HG03108 (cell line): ENCODE results near the gene TIGAR.

Experiments used
- ATAC-seq: cut with Tn5 transposase; IDR thresholded peaks from one replicate; pipeline ENCODE4 v1.9.1; 2021; ENCODE audit warnings: moderate library complexity; ENCODE audit not compliant: unreplicated experiment

TIGAR gene

DNA sequence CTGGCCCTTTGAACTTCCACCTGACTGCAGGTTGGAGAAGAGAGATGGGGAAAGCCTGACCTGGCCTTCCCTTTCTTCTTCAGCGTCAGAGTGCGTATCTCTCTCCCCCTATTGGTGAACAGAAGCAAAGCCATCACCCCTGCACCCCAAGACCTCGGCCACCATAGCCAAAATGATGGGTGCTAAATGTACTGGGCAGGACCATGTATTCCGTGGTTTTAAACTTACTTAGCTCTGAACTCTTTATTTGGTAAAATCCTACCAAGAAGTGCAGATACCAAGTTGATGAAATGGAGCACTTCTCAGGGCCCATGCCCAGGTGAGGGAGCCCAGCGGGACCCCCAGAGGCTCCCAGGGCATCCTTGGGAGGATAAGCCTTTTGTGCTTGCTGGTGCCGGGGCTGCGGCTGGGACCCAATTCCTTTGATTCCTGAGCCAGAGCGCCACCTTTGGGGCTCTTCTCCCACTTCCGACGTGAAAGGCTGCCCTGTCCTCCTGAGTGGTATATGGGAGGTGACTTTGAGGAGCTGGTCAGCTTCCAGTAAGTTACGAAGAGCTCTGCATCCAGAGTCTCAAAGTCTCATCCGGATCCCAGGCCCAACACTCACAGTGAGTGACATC, 38.0 kb upstream of the TIGAR start:
- no peak for ATAC-seq

DNA sequence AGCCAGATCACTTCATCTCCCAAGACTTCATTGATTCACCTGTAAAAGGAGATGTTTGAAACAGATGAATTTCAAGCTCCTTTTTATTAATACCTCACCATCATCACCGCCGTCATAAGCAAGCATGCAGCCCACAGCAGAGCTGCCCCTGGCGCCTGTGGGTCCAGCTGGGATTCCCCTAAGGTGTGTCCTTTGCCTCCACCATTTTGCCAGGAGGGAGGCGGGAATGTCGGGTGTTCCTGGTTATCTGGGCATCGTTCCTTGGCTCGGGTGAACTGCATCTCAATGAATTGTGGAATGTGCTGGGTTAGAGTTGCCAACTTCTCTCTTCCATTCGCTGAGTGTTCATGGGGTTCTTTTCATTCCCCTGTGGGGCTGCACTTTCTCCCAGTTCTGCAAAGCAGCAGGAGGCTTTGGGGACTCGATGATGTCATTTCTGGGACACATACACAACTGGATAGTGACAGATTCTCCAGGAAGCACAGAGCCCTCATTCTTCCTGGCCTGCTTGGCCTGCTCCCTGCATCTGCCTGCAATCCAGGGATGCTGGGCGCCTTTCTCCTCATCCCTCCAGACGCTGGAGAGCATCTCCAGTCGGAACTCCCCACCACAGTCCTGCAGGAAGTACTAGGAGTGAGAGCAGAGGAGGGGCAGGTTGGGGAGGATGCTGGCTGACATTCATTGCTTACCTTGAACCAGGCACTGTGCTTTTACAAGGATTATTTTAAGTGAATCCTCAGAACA, 37.3 kb upstream of the TIGAR start:
- ATAC-seq: no peak

DNA sequence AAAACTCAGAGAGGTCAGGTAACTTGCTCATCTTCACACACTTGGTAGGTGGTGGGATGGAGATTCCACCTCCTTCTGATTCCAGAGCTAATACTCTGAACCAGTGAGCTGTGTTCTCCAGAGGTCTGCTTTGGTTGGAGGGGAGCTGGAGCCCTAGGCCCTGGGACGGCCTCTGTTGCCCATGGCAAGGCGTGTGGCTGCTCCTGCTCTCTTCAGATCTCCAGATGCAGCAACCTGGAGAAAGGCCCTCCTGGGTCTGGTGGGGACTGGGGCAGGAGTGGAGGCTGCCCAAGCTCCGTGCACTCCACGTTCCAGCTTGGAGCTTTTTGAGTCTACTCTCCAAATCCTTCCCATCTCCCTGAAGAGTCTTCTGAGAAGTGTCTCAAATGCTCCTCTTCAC, 36.7 kb upstream of the TIGAR start:
- ATAC-seq: no peak

DNA sequence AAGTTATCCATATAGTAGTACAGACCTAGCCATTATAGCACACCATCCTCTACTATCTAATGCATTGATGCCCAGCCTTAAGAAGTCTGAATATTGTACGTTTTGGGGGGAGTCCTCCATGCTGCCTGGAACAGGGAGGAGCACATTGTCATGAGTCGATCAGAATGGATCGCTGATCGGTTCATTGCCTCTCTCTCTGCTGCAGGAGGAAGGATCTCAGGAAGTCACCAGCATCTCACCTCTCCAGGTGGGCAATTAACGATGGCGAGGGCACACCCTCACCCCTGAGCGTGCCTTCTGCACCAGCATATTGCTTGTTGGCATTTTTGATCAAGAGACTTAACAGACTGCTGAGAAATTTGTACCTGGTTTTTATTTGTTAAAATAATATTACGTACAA, 35.9 kb upstream of the TIGAR start:
- ATAC-seq: no peak

DNA sequence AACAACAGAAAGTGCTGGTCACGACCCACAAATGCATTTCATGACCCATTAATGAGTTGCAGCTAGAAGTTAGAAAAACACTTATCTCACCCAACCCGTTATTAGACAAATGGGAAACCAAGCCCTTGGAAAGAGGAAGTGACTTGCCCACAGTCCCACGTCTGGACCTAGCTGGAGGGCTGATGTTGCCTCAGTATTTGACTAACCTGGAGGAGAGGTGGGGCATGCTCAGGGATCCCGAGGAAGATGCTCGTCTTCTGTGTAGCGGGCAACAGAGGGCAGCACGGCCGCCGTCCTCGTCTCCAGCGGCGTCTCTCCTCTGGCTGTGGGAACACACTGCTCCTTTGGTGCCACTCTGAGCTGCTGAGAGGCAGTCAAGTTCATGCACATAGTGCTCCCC, 34.8 kb upstream of the TIGAR start:
- no peak for ATAC-seq

DNA sequence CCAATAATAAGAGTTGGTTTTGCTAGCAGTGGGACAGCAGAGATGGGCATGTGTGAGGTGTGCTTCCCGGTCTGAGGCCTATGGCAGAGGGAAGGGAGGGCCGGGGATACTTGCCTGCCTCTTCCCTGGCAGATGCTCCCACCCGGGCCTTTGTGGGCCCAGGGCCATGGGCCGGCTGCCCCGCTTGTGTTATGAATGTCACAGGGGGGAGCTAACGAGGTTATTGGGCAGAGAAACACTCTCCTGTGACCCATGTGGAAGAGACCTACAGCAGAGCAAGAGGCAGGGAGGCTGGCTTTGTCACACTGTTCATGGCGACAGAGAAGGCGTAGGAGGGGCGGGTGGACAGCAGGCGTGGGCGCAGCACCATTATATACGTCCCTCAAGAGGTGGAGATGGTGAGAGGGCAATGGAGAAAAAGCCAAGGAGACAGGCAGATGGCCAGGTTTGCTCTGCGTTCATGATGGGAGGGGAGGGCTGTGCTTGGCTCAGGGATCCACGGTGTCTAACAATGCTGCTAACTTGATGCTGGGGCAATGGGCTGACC, 34.2 kb upstream of the TIGAR start:
- ATAC-seq: no peak

DNA sequence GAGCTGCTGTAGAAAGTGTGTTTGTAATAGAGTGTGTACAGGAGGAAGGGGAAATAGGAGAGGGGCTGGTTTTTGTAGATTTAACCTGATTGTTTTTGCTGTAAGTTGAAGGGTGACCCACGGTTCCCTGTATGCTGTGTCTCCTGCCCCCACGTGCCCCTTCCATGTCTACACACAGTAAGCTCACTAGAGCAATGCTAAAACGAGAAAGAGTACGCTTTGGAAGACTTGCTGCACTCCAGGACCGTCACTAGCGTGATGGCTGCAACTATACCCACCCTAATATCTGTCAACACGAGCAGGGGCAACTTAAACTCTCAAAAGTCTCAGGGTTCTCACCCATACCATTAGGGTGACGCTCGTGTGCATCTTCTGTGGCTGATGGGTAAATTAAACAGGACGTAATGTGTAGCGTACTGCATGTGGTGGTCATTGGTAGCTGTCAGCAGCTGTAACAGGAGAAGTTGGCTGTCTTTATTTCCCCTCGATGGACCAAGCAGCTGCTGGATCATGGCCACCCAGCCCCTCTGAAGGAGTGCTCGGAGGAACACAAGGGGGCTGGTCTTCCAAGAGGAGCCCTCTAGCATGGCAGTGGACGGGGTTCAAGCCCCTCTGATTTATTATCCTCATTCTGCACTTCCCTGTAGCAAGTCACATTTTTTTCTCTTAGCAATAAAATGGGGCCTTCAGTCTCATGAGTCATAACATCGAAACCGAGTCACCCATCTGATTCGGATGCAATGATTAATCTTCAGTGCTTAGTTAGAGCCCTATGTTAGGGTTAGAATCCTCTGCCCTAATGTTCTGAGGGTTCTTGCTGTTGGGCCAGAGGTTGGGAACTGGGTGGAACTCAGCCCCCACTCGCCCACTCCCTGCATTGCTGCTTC, 33.4 kb upstream of the TIGAR start:
- no peak for ATAC-seq

DNA sequence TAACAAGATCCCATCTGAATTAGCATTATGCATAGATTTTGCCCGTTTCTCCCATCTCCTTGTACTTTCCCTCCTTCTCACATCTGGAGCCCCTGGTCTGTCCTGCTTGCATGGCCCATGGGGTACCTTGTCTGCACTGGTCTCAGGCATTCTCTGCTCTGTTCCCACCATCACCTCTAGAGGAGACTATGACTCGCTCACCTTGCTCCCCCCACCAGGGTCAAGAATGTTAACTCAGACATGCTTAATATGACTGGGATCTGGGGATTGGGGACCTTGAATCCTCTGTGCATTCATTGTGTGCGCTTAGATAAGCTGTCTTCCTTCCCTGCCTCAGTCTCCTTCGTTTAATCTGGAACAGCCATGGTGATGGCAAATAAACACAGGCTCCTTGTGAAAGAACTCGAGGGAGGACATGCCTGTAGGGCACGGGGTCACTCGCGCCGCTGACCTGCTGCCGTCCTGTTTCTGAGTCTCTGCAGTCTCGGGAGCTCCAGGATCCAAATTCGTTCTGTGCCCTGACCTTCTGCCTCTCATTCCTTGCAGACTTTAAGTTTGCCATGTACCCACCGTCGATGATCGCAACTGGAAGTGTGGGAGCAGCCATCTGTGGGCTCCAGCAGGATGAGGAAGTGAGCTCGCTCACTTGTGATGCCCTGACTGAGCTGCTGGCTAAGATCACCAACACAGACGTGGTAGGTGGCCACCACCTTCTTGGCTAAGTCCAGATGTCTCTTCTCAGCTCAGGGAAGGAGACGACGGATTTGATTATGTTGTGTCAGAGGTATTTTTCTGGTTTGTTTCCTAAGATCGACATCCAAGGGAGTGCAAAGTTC, 32.5 kb upstream of the TIGAR start:
- ATAC-seq: no peak

DNA sequence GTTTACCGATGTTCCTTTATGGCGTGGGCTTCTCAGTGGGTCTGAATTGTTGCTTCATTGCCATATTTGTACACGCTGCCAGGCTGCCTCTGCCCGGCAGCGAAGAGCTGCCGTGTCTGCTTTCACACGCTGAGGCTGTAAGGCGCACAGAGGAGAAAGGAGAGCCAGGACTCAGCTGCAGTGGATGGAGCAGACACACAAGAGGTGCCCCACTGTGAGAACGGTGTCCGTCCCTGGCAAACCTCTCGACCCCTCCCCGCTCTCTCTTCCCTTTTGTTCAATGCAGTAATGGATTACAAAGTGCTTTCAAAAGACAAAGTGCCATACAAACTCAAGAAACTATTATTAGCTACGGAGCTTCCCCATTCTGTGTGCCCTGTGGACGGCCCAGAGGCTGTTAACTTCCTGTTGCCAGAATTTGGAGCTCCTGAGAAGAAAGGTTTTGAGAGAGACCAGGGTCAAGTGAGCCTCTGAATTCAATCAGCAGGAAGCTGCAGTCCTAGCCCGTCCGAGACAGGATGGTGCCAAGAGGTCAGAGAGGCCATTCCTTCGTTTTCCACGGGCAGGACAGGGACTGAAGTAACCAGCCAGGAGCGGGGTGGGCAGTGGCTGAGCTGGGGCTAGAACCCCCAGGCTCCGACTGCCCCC, 31.7 kb upstream of the TIGAR start:
- no peak for ATAC-seq

DNA sequence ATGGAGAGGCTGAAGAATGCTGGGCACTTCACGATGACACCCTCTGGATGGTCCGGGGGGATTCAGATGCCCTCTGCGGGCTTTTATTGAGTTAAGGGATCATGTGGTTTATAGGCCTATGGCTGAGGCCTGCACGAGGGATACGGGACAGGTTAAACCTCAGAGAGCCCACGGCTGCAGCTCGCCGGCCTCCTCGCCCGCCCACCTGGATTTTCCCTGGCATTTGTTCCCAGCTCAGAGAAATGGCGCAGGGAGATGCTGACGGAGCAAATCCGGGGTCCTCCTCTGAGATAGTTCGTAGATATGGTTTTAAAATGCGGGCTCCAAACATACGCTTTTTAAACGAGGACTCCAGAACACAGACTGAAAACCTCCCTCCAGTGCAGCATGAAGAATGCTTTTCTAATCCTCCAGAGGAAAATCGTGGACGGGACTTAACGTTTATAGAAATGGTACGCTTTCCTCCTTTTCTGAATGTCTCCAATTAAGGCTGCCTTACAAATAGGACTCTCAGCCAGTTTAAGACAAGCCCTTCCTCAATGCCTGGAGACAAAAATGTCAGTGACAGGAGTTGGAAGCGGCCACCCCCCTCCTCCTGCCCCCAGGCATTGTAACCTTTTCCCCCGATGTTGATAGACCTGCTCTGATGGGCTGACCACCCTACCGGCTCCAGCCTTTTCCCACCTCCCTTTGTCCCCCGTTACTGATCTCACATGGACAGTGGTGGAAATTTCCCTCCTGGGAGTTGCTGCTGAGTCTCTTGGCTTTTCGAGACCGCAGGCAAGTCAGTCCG, 30.8 kb upstream of the TIGAR start:
- ATAC-seq: no peak

DNA sequence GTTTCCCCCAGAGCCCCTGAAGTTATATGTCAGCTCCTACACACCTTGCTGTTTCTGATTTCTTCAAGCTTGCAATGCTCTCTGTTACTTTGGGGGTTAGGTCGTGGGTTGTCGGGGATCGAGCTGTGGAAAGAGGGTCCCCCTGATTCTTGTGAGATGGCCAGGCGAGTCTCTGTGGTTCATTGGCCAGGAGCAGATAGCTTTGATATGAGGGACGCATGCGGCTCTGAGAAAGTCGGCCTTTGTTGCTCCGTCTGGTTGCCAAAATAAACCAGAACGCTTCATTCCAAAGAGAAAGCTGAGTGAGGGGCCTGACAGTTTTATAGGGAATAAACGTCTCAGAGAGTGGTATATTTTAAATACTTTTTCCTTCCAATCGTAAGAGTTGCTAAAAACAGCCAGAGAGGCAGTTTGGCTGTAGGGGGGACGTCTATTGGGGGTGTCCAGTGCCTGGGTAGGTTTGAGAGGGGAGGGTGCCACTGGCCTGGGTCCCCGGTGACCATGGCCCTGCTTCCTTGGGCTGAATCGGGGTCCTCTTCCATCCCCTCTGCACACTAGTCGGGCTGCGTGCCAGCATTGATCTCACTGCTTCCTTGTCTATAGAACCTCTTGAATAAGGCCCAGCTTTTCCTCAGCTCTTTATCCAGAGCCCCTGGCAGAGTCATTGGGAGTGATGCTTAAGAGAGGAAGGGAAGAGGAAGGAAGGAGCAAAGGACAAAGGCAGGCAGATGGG, 28.5 kb upstream of the TIGAR start:
- no peak for ATAC-seq

DNA sequence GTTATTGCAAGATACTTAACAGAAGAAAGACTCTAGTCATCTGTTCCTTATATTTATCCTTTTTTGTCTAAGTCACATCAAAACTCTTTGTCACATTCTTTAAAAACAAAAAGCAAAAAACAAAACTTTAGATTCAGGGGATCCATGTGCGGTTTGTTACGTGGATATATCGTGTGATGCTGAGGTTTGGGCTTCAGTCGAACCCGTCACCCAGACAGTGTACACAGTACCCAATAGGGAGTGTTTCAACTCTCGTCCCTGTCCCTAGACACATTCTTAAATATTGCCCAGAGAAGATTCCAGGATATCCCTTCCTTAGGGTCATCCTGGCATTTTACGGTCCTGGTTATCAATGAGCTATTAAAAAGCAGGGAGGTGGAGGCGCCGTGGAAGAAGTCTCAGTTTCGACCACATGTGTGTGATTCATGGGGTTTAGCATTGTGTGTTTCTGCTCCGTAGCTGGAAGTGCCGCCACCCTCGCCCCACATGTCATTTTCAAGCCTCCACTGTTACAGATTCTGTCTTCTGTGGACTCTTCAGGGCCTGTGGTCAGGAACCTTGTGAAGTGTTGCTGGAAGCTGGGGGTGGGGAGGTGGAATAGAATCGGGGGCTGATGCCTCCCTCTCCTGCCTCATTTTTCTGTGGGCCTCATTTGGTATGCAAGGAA, 27.6 kb upstream of the TIGAR start:
- ATAC-seq: no peak

DNA sequence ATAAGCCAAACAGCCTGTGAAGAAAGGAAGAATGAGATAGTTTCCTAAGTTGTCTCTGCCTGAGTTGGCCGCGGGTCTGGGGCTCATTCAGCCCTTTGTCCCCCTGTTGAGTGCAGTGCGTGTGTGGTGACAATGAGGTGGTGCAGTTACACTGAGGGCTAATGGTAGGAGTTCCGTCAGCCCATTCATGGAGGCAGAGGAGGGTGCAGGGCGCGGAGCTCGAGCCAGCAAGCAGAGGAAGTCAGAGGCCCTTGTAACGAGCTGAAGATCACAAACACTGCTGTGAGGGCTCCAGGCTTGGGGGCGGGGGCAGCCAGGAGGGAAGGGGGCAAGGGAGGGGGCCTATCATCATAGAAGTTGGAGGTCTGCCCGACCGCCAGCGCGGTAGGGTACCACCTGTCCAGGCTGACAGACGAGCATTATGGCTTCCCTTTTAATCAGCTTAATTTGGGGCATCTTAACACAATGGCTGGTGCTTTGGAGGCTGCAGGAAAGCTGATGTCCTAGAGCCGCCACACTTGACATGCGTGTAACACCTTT, 27.0 kb upstream of the TIGAR start:
- ATAC-seq: no peak

DNA sequence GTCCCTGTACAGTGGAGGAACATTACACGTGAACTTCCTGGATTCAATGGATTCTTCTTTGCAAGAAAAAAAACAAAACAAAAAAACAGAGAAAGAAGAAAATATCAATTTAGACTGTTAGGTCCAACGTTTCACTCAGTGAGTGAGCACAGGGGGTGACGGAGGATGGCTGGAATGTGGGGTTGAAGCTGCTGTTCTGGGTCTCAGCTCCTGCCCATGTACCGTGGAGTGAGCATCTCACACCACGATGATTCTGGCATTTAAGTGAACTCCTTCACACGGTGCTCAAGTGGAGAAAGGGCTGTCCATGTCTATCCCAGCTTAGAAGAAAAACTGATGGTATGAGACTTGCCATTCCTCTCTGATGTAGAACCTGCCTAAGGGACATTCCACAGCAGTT, 24.3 kb upstream of the TIGAR start:
- no peak for ATAC-seq

DNA sequence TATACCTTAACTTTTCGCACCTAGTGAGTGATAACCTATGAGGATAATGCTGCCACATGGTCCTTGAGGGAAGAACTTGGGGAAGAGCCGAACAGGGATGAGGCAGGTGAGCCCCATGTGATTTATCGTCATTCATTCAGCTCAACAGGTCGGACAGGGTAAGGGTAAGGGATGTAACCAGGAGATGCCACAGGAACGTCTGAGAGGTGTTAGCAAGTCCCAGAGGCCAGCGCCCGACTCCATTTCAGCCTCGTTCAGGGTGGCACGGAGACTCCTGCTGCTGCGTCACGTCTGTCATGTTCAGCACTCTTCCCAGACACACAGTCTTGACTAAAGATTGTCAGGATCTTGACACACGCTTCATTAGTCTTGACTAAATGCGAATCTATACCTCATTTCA, 23.4 kb upstream of the TIGAR start:
- ATAC-seq: no peak

DNA sequence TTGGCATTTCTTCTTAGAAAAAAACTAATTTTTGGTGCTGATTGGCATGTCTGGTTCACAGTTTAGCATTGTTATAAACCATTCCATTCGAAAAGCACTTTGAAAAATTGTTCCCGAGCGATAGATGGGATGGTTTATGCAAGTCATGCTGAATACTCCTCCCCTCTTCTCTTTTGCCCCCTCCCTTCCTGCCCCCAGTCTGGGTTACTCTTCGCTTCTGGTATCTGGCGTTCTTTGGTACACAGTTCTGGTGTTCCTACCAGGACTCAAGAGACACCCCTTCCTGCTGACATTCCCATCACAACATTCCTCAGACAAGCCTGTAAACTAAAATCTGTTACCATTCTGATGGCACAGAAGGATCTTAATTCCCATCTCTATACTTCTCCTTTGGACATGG, 20.1 kb upstream of the TIGAR start:
- no peak for ATAC-seq

DNA sequence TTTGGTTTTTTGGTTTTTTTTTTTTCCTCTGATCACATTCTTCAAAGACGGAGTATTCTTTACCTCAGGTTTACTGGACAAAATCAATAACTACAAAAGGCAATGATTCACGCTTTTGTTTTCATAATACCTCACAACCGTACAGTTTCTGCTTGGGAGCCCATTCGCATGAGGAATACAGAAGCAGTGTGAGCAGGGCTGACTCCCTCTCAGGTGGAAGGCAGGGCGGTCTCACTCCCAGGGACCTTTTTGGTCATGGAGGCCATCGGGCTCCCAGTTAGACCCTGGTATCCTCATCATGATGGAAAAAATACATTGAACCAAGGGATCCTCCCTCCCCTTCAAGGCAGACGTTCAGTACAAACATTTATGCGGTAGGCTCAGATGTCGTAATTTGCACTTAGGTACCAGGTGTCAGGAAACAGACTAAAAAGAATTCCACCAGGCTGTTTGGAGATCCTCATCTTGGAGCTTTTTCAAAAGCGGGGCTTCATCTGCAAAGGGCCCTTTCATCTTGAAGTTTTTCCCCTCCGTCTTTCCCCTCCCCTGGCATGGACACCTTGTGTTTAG, 19.0 kb upstream of the TIGAR start:
- no peak for ATAC-seq

DNA sequence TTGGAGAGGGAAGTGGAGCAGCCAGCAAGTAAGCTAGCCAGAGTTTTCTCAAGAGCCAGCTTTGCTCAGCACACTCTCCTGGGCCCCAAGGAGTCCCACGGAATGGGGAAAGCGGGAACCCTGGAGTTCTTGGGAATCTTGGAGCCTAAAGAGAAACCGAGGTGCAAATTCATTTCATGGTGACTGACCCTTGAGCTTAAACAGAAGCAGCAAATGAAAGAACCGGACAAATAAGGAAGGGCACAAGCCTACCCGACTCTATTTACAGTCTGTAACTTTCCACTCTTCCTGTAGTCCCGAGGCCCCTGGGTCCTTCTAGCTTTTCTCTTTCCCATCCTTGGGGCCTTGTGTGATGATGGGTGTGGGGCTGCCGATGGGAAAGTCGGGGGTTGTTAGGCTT, 18.1 kb upstream of the TIGAR start:
- ATAC-seq: no peak
